Measurements from ENCODE around the gene SPATA3. TPM values are rescaled to one million over a fixed set of nuclear protein-coding genes. Genes with fewer than 3 reads are reported as not detected.
A peak's percentile ranks its signal among the peaks of the same experiment; 100 is the strongest.

Gene SPATA3
- total RNA-seq, 2 donors from 2014 or later = not detected

DNA sequence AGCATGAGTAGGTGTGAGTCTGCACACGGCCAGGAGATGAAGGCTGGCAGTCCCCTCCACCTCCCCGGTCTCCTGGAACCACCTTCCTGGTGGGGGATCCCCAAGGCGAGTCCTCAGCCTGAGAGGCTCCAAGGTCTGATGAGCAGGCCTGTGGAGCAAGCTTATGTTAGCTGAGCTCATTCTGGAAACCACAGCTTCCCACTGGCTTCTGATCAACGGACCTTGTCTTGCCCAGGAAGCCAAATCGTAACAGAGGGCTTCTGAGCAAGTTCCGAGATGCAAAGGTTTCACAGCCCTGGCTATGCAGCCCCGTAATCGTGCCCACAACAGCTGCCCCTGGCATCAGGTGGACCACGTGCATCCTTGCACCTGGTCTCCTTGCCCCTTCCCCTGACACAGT is 42.1 kb upstream of the SPATA3 start:
- ATAC-seq (no peak), DNase-seq (no peak)
- TF ChIP-seq CTCF (IDR thresholded peaks at IDR 0.05) (no peak), POLR2A (IDR thresholded peaks at IDR 0.05) (no peak)
- Histone ChIP-seq H3K9me3 (no peaks in the 10 kb centered on the region), H3K27ac (no peak overlapping the region), H3K36me3 (replicated peaks in 1 of 2; ENCODE audit: insufficient read depth in 1 of 2, low read depth in 2 of 2) (no peaks in the 10 kb centered on the region), H3K4me1 (peaks cover 9% of the 10 kb centered on the region), H3K27me3 (peaks cover 4 to 16% of the 10 kb centered on the region in 2 donors), H3K4me3 (no peak overlapping the region)
- 65 to 73% methylated on average over 8 to 9 of the region's 9 CpGs for WGBS, 2 donors
- intact Hi-C loops (cut with DNase I) = no loop called here

DNA sequence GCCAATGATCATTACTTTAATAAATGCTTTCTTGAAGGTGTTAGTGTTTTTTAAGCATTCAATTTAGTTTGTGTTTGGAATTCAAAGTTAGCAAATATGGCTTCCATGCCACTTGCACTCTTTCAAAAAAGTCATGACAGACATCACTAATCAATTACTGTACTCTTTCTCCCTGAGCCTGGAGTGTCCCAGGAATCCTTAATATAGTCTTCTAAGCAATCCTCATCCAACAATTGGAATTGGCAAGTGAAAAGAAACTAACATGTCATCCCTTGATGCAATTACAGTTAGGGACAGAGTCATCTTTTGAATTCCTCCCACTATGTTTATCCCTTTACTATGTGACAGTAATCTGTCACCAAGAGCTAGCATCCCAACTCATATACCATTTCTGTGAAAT is 41.2 kb upstream of the SPATA3 start:
- Histone ChIP-seq H3K27ac (no peak overlapping the region), H3K27me3 (peaks cover 4 to 18% of the 10 kb centered on the region in 2 donors), H3K36me3 (replicated peaks in 1 of 2; ENCODE audit: insufficient read depth in 1 of 2, low read depth in 2 of 2) (no peaks in the 10 kb centered on the region), H3K4me3 (no peak overlapping the region), H3K4me1 (peaks cover 9% of the 10 kb centered on the region), H3K9me3 (no peaks in the 10 kb centered on the region)
- ATAC-seq (no peak), DNase-seq (no peak)
- TF ChIP-seq CTCF (IDR thresholded peaks at IDR 0.05) (no peak), POLR2A (IDR thresholded peaks at IDR 0.05) (no peak)
- intact Hi-C loops (cut with DNase I) = no loop called here

DNA sequence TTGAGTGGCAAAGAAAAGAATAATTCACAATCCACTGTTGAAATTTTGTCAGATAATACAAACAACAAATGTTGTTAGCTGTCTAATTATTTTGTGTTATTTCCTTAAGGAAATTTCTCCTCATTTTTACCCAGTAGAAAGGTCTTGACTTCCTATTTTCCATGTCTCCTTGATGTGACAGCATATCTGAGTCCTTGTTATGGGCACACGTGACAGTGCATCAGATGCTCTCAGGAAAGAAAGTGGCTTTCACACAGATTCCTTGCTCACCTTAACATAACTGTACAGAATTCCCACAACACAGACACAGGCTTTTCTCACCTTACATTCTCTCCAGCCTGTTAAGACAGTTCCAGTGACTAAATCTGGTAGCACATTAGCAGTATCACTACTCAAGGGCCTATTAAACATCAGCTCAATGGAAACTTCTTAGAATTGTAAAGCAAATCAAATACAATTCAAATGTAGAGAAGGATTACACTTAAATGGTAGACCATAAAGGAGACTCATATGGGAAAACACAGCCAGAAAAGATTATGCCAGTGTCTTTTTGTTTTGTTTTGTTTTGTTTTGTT is 40.7 kb upstream of the SPATA3 start:
- no peak overlapping the region for H3K27ac ChIP-seq
- no peak for ATAC-seq

DNA sequence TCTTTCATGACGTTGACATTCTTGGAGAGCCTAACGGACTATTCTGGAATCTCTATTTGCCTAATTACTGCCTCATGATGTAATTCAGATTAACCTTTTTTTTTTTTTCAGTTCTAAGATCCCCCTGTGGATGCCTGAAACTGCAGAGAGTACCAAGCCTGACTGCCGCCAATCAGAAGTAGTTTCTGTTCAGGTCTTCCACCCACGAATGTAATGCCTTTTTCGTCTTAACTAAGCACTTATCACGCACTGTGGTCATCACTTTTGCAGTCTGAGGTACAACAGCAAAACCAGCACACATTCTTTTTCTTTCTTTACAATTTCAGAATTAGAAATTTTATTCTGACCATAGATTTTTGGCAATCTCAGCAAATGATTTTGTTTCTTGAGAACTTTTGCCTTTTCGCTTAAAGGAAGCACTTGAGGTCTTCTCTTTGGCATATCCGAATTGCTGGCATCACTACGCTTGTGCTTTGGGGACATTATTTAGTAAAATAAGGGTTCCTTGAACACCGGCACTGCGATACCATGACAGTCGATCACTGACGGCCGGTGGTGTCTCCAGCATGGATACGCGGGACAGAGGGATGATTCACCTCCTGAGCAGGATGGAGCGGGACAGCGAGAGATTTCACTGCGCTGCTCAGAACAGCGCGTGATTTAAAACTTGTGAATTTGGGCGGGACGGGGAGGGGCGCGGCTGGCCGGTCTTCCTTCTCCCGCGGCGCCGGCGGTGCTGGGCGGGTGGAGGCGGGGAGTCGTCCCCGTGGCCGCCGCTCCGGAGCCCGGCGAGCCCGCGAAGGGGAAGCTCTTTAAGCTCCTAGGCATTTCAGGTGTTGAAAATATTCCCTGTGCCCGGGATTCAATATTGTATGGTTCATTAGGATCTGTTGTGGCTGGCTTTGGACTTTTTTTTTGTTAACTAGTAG is 38.8 kb upstream of the SPATA3 start:
- intact Hi-C loops (cut with DNase I) = no loop called here
- Histone ChIP-seq H3K9me3 (no peaks in the 10 kb centered on the region), H3K27me3 (peaks cover 4 to 18% of the 10 kb centered on the region in 2 donors), H3K4me3 (no peak overlapping the region), H3K4me1 (peaks cover 9% of the 10 kb centered on the region), H3K27ac (no peak overlapping the region), H3K36me3 (replicated peaks in 1 of 2; ENCODE audit: insufficient read depth in 1 of 2, low read depth in 2 of 2) (no peaks in the 10 kb centered on the region)
- TF ChIP-seq POLR2A (IDR thresholded peaks at IDR 0.05) (no peak), CTCF (IDR thresholded peaks at IDR 0.05) (no peak)
- WGBS, 2 donors = 11 to 23% methylated on average over 22 to 43 of the region's 43 CpGs
- DNase-seq (peak in 2 of 4 donors; percentile 18 to 37), ATAC-seq (peak; percentile 71)

More for the DNA sequence above, 40.7 kb upstream of the SPATA3 start:
- Histone ChIP-seq H3K4me1 (peaks cover 9% of the 10 kb centered on the region), H3K9me3 (no peaks in the 10 kb centered on the region), H3K27me3 (peaks cover 4 to 18% of the 10 kb centered on the region in 2 donors), H3K36me3 (replicated peaks in 1 of 2; ENCODE audit: insufficient read depth in 1 of 2, low read depth in 2 of 2) (no peaks in the 10 kb centered on the region), H3K4me3 (no peak overlapping the region)
- TF ChIP-seq POLR2A (IDR thresholded peaks at IDR 0.05) (no peak), CTCF (IDR thresholded peaks at IDR 0.05) (no peak)
- DNase-seq = no peak
- intact Hi-C loops (cut with DNase I) = no loop called here
- 65 to 72% methylated on average over 1 of the region's 1 CpG for WGBS, 2 donors
